Activated CD8-positive, alpha-beta T cell treated with anti-CD3 and anti-CD28 coated beads for 36 hours (primary cell): ENCODE measurements around the gene PABPN1L. TPM values are rescaled to one million over a fixed set of nuclear protein-coding genes. Genes with fewer than 3 reads are reported as not detected.
"Not testable (repeated sequence)": the region's sequence is repeated elsewhere in the genome, so short reads cannot be mapped to it uniquely, and the experiment has no call there.

ENCODE experiments used
- ATAC-seq: fragments of 200-7000 bp; cut with Tn5 transposase; one replicate; pipeline ENCODE4 v1.10.0; 2021; ENCODE audit warnings: mild to moderate bottlenecking, moderate library complexity
- CTCF ChIA-PET: fragments of 350-600 bp; sonication (Branson Sonifier 250); formaldehyde crosslinking; loops from one replicate; lab custom pipeline; 2021; ENCODE audit warnings: antibody characterized with exemption; lab: Charles Lee
- POLR2A ChIA-PET: fragments of 350-600 bp; sonication (Branson Sonifier 250); formaldehyde crosslinking; loops from one replicate; lab custom pipeline; 2021; ENCODE audit warnings: antibody characterized with exemption; lab: Charles Lee
- DNase-seq: peaks from one replicate; pipeline ENCODE4 v3.0.0-alpha.2; 2020
- H3K27ac Mint-ChIP-seq: one replicate; pipeline ENCODE4 v1.8.0; 2021; ENCODE audit warnings: mild to moderate bottlenecking, mixed read lengths
- H3K27me3 Mint-ChIP-seq: one replicate; pipeline ENCODE4 v1.8.0; 2021; ENCODE audit warnings: mixed read lengths
- H3K36me3 Mint-ChIP-seq: one replicate; pipeline ENCODE4 v1.8.0; 2021; ENCODE audit warnings: low read depth, mixed read lengths
- H3K4me1 Mint-ChIP-seq: one replicate; pipeline ENCODE4 v1.8.0; 2021; ENCODE audit warnings: low read depth, mixed read lengths
- H3K4me3 Mint-ChIP-seq: one replicate; pipeline ENCODE4 v1.8.0; 2021; ENCODE audit warnings: mild to moderate bottlenecking, moderate library complexity, mixed read lengths
- H3K9me3 Mint-ChIP-seq: one replicate; pipeline ENCODE4 v1.8.0; 2021; ENCODE audit warnings: mixed read lengths
- CTCF ChIP-seq: fragments of 200-600 bp; IDR thresholded peaks from one replicate; pipeline ENCODE4 v1.8.0; 2022; ENCODE audit warnings: antibody characterized with exemption, mild to moderate bottlenecking
- intact Hi-C: fragments of 100-400 bp; cut with micrococcal nuclease; formaldehyde crosslinking; loops from one replicate; pipeline ENCODE4 v1.10.0; 2022
- total RNA-seq, 2 experiments: library from RNA; stranded (reverse); gene quantifications; one replicate each; pipeline ENCODE4 v1.2.3, GENCODE V29; 2021

The PABPN1L gene
- total RNA-seq, 2 experiments from 2014 or later = not detected

DNA sequence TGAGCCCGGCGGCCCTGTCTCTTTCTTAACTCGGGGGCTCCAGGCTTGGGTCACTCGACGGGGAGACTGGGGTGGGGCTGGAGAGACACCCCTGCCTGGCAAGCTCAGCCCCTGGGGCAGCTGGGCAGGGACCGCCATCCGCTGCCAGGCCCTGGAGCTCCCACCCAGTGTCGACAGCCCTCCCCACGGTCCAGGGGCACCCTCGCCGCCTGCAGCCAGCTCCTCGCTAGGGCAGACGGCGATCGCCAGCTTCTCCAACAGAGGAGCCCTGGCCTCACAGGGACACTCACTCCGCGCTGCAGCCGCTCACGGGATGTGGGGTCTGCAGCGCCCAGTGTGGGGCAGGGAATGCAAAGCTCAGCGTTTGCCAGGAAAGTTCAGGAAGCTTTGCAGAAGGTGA, 38.7 kb downstream of the PABPN1L start:
- H3K9me3 Mint-ChIP-seq = no peaks in the 10 kb centered on the region
- no peaks in the 10 kb centered on the region for H3K27me3 Mint-ChIP-seq
- no peak overlapping the region for H3K4me3 Mint-ChIP-seq
- ATAC-seq (no peak), DNase-seq (no peak)
- no peak for TF ChIP-seq CTCF
- ChIA-PET CTCF (interaction anchor here (1.3 to 1.9 kb wide), 2 partner anchors 12 to 31 kb away, joined by 3 to 4 read pairs; no protein-coding TSS in a partner anchor), POLR2A (interaction anchor here (1.3 to 1.4 kb wide), 3 partner anchors 12 to 16 kb away, joined by 3 to 4 read pairs (median 3); partner anchors contain the start of gene APRT)
- H3K4me1 Mint-ChIP-seq = no peaks in the 10 kb centered on the region
- intact Hi-C loops = loop anchor here (10.0 kb wide), 1 partner anchor 347 kb away; the partner anchor contains the start of gene CDH15
- H3K36me3 Mint-ChIP-seq = peaks cover 2% of the 10 kb centered on the region
- no peak overlapping the region for H3K27ac Mint-ChIP-seq

DNA sequence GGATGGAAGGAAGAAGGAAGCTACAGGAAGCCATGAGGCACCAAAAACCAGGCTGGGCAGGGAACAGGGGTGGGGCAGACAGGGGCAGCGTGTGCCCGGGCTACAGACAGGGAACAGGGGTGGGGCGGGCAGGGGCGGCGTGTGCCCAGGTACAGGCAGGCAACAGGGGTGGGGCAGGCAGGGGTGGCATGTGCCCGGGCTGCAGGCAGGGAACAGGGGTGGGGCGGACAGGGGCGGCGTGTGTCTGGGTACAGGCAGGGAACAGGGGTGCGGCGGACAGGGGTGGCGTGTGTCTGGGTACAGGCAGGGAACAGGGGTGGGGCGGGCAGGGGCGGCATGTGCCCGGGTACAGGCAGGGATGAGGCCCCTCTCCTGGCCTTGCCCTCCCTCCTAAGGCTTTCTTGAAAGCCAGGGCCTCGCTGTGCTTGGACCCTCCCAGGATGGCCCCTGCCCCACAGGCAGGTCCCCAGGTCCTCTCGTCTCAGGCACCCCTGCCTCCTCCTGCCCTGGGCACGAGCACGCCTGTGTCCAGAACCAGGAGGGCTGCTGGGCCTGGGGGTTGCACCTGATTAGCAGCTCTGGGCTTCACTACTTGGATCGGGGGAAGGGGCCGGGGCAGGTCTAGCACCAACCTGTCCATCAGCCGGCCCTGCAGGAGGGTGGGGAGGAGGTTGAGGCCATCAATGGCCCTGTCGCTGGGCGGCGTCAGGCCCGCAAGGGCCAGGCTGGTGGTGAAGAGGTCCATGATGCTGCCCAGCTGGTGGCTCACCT, 40.2 kb downstream of the PABPN1L start:
- Mint-ChIP-seq H3K9me3 (no peaks in the 10 kb centered on the region), H3K4me1 (no peaks in the 10 kb centered on the region), H3K4me3 (no peak overlapping the region), H3K27me3 (no peaks in the 10 kb centered on the region), H3K36me3 (peaks cover 2% of the 10 kb centered on the region), H3K27ac (no peak overlapping the region)
- TF ChIP-seq CTCF = no peak
- ATAC-seq = no peak
- POLR2A ChIA-PET = interaction anchor here (0.9 to 1.4 kb wide), 2 partner anchors 13 to 31 kb away, joined by 3 read pairs; partner anchors contain the start of genes GALNS and TRAPPC2L
- intact Hi-C loops = loop anchor here (10.0 kb wide), 1 partner anchor 349 kb away; the partner anchor contains the start of gene CDH15
- CTCF ChIA-PET = interaction anchor here (1.9 kb wide), 1 partner anchor 10 kb away, joined by 4 read pairs; no protein-coding TSS in a partner anchor
- no peak for DNase-seq

DNA sequence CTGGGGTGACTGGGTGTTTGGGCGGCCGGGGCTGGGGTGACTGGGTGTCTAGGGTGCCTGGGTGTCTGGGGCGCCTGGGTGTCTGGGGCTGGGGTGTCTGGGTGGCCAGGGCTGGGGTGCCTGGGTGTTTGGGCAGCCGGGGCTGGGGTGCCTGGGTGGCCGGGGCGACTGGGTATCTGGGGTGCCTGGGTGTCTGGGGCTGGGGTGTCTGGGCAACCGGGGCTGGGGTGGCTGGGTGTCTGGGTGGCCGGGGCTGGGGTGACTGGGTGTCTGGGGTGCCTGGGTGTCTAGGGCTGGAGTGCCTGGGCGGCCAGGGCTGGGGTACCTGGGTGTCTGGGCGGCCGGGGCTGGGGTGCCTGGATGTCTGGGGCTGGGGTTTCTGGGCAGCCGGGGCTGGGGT, 41.3 kb downstream of the PABPN1L start:
- H3K4me1 Mint-ChIP-seq = no peaks in the 10 kb centered on the region
- ATAC-seq = no peak
- intact Hi-C loops = loop anchor here (10.0 kb wide), 1 partner anchor 350 kb away; the partner anchor contains the start of gene CDH15

DNA sequence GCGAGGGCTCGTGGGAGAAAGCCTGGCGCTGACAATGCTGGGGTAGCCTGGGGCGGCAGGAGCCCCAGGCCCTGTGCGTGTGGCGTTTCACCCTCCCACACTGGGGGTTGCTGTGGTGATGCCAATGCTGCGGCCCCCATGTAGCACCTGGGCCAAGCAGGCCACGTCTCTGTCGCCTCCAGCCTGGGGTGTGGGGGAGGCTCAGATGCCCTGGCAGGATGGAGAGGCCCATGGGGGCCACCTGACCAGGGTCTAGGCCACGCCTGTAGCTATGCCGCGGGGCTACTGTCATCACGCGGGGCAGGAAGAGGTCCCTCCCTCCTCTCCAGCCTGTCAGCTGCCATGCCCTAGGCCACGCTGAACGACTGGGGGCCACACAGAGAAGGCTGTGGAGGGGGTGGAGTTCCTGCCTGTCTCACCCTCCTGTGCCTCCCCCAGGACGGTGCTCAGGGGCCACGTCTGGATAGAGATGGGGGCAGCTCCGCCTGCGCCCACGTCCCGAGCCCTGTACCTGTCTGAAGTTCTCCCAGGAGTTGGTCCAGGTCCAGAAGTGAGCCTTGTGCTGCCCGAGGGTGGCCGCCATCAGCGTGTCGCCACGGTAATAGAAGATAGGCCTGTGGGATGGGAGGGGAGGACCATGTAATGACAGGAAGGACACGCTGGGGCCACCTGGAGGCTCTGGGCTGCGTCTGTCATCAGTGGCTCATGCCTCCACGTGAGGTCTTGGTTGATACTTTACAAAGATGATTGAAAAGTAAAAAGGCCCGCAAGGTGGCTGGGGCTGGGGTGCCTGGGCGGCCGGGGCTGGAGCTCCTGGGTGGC, 42.0 kb downstream of the PABPN1L start:
- ChIA-PET POLR2A (interaction anchor here (0.9 kb wide), 1 partner anchor 13 kb away, joined by 4 read pairs; the partner anchor contains the start of gene APRT), CTCF (interaction anchor here (1.1 kb wide), 1 partner anchor 32 kb away, joined by 3 read pairs; the partner anchor contains the start of genes GALNS and TRAPPC2L)
- no peak overlapping the region for H3K27ac Mint-ChIP-seq
- ATAC-seq (no peak), DNase-seq (no peak)
- H3K4me1 Mint-ChIP-seq = no peaks in the 10 kb centered on the region
- no peak for TF ChIP-seq CTCF
- H3K36me3 Mint-ChIP-seq = peaks cover 2% of the 10 kb centered on the region
- H3K4me3 Mint-ChIP-seq = no peak overlapping the region
- intact Hi-C loops = loop anchor here (10.0 kb wide), 1 partner anchor 350 kb away; the partner anchor contains the start of gene CDH15
- H3K9me3 Mint-ChIP-seq = no peaks in the 10 kb centered on the region
- no peaks in the 10 kb centered on the region for H3K27me3 Mint-ChIP-seq

More for the DNA sequence above, 41.3 kb downstream of the PABPN1L start:
- Mint-ChIP-seq H3K27ac (no peak overlapping the region), H3K27me3 (no peaks in the 10 kb centered on the region), H3K4me3 (no peak overlapping the region), H3K9me3 (no peaks in the 10 kb centered on the region), H3K36me3 (peaks cover 2% of the 10 kb centered on the region)
- TF ChIP-seq CTCF = no peak
- POLR2A ChIA-PET = no interaction called here
- no peak for DNase-seq
- CTCF ChIA-PET = no interaction called here

DNA sequence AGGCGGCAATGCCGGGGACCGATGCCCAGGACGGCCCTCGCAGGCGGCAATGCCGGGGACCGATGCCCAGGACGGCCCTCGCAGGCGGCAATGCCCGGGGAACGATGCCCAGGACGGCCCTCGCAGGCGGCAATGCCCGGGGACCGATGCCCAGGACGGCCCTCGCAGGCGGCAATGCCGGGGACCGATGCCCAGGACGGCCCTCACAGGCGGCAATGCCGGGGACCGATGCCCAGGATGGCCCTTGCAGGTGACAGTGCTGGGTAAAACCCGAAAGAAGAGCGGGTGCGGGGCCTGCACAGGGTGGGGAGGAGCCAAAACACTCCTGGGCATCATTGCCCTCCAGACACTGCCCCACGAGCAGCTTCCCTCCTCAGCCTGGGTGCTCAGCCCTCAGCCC, 42.8 kb downstream of the PABPN1L start:
- ATAC-seq, H3K27me3 Mint-ChIP-seq, DNase-seq, H3K9me3 Mint-ChIP-seq, H3K4me1 Mint-ChIP-seq, H3K27ac Mint-ChIP-seq, H3K36me3 Mint-ChIP-seq, H3K4me3 Mint-ChIP-seq, POLR2A ChIA-PET: not testable (repeated sequence)
- intact Hi-C loops = loop anchor here (10.0 kb wide), 1 partner anchor 351 kb away; the partner anchor contains the start of gene CDH15
- CTCF ChIA-PET = interaction anchor here (1.1 kb wide), 1 partner anchor 33 kb away, joined by 3 read pairs; the partner anchor contains the start of genes GALNS and TRAPPC2L
